B cell (primary cell): ENCODE results near the gene OPA1.

Source experiments
- EZH2 ChIP-seq: IDR thresholded peaks from 2 replicates; pipeline ENCODE4 v1.6.1; 2012; ENCODE audit warnings: borderline replicate concordance, low read depth, mild to moderate bottlenecking, moderate library complexity, low read length; ENCODE audit not compliant: insufficient read depth, poor library complexity, severe bottlenecking
- TF ChIP-seq, protein P1 (sequence below): fragments of 200-600 bp; IDR thresholded peaks from one replicate; pipeline ENCODE4 v1.8.0; 2022; ENCODE audit warnings: antibody characterized with exemption, mild to moderate bottlenecking

DNA sequence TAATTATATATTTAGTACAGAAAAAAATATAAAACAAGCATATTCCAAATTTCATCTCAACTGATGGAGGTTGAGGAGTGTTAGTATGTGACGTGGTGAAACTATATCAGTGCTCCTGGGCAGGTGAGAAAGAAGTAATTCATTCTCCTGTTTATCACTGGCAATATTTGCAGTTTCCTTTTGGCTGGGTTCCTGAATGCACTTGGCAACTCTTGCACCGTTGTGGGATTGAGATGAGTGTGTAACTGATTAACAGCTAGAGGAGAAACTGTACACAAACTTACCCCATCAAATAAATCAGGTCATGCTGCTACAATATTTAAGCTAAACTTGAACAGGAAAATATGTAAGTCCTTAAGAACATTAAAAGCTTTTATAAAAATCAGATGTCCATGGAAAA, 36.2 kb upstream of the OPA1 start:
- TF ChIP-seq, protein P1, sequence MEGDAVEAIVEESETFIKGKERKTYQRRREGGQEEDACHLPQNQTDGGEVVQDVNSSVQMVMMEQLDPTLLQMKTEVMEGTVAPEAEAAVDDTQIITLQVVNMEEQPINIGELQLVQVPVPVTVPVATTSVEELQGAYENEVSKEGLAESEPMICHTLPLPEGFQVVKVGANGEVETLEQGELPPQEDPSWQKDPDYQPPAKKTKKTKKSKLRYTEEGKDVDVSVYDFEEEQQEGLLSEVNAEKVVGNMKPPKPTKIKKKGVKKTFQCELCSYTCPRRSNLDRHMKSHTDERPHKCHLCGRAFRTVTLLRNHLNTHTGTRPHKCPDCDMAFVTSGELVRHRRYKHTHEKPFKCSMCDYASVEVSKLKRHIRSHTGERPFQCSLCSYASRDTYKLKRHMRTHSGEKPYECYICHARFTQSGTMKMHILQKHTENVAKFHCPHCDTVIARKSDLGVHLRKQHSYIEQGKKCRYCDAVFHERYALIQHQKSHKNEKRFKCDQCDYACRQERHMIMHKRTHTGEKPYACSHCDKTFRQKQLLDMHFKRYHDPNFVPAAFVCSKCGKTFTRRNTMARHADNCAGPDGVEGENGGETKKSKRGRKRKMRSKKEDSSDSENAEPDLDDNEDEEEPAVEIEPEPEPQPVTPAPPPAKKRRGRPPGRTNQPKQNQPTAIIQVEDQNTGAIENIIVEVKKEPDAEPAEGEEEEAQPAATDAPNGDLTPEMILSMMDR, result no peak
- TF ChIP-seq EZH2, result no peak
